IMR-90 (cell line): Measurements from ENCODE around the gene ARFIP1. TPM values are rescaled to one million over a fixed set of nuclear protein-coding genes. Genes with fewer than 3 reads are reported as not detected.

Experiments
- ATAC-seq: fragments of 200-7000 bp; cut with Tn5 transposase; 2 replicates; pipeline ENCODE4 v1.9.1; 2020; ENCODE audit warnings: low read depth, mild to moderate bottlenecking, moderate library complexity
- BruUV-seq: library from RNA; stranded (reverse); fragments of 400-500 nt; replicated peaks from 2 replicates; lab custom pipeline; 2021; lab: Mats Ljungman, UMichigan
- CTCF ChIA-PET: fragments of 300-600 bp; formaldehyde crosslinking; extraction: SDS; loops from one replicate; lab custom pipeline; 2021; ENCODE audit warnings: antibody characterized with exemption; lab: Yijun Ruan, JAX
- POLR2A ChIA-PET: fragments of 300-600 bp; sonication (Branson Sonifier 250); formaldehyde crosslinking; loops from one replicate; lab custom pipeline; 2022; ENCODE audit warnings: antibody characterized with exemption; ENCODE audit not compliant: unreplicated experiment; lab: Charles Lee
- DNase-seq: peaks from one replicate; pipeline ENCODE4 v3.0.0; 2013
- H2AFZ ChIP-seq: replicated peaks from 2 replicates; pipeline ENCODE3; 2013; ENCODE audit warnings: low read length, mild to moderate bottlenecking; ENCODE audit not compliant: poor library complexity
- H2AK5ac ChIP-seq: 2 replicates; pipeline ENCODE4 v1.6.1; 2013; ENCODE audit warnings: low read depth, low read length, inconsistent platforms
- H2AK9ac ChIP-seq: replicated peaks from 2 replicates; pipeline ENCODE3; 2013; ENCODE audit warnings: mild to moderate bottlenecking, low read depth, low read length, moderate library complexity; ENCODE audit not compliant: poor library complexity
- H2BK120ac ChIP-seq: 2 replicates; pipeline ENCODE4 v1.6.1; 2013; ENCODE audit warnings: low read depth, low read length, inconsistent platforms
- H2BK15ac ChIP-seq: 3 replicates; pipeline ENCODE4 v1.6.1; 2013; ENCODE audit warnings: low read depth, low read length, inconsistent platforms
- H2BK20ac ChIP-seq: 2 replicates; pipeline ENCODE4 v1.6.1; 2013; ENCODE audit warnings: low read depth, mild to moderate bottlenecking, inconsistent platforms, low read length, moderate library complexity
- H2BK5ac ChIP-seq: 2 replicates; pipeline ENCODE4 v1.6.1; 2013; ENCODE audit warnings: mild to moderate bottlenecking, low read depth, low read length, inconsistent platforms; ENCODE audit not compliant: poor library complexity, severe bottlenecking
- H3K14ac ChIP-seq: replicated peaks from 2 replicates; pipeline ENCODE4 v1.6.1; 2013; ENCODE audit warnings: low read depth, low read length, inconsistent platforms
- H3K18ac ChIP-seq: 2 replicates; pipeline ENCODE4 v1.6.1; 2013; ENCODE audit warnings: low read depth, low read length, control low read depth
- H3K23ac ChIP-seq: 2 replicates; pipeline ENCODE4 v1.6.1; 2013; ENCODE audit warnings: low read depth, low read length, inconsistent platforms
- H3K27ac ChIP-seq: 2 replicates; pipeline ENCODE4 v1.5.1; 2013; ENCODE audit warnings: mild to moderate bottlenecking, control low read depth, low read length; ENCODE audit not compliant: insufficient read depth
- H3K27me3 ChIP-seq: 2 replicates; pipeline ENCODE4 v1.6.1; 2013; ENCODE audit warnings: low read length; ENCODE audit not compliant: control insufficient read depth, insufficient read depth
- H3K36me3 ChIP-seq: 2 replicates; pipeline ENCODE4 v1.6.1; 2013; ENCODE audit warnings: low read length, mixed read lengths; ENCODE audit not compliant: control insufficient read depth, insufficient read depth
- H3K4ac ChIP-seq: 2 replicates; pipeline ENCODE4 v1.6.1; 2013; ENCODE audit warnings: low read depth, low read length, inconsistent platforms
- H3K4me1 ChIP-seq: 2 replicates; pipeline ENCODE4 v1.6.1; 2013; ENCODE audit warnings: low read length, mixed read lengths; ENCODE audit not compliant: control insufficient read depth, insufficient read depth
- H3K4me2 ChIP-seq: 2 replicates; pipeline ENCODE4 v1.6.1; 2013; ENCODE audit warnings: low read depth, mild to moderate bottlenecking, control low read depth, low read length, moderate library complexity
- H3K4me3 ChIP-seq: 2 replicates; pipeline ENCODE4 v1.5.1; 2013; ENCODE audit warnings: low read depth, mild to moderate bottlenecking, control low read depth, low read length, moderate library complexity; ENCODE audit not compliant: insufficient read depth
- H3K56ac ChIP-seq: 2 replicates; pipeline ENCODE4 v1.6.1; 2013; ENCODE audit warnings: low read length, inconsistent platforms; ENCODE audit not compliant: insufficient read depth; ENCODE audit errors: extremely low read depth
- H3K79me1 ChIP-seq, 2 experiments: 2 replicates each; pipeline ENCODE4 v1.6.1; 2013; ENCODE audit warnings: low read length in 2 of 2, inconsistent platforms in 1 of 2, low read depth in 1 of 2
- H3K9ac ChIP-seq: 2 replicates; pipeline ENCODE4 v1.6.1; 2013; ENCODE audit warnings: low read depth, low read length, control low read depth
- H3K9me1 ChIP-seq: 2 replicates; pipeline ENCODE4 v1.6.1; 2013; ENCODE audit warnings: low read length, inconsistent platforms; ENCODE audit not compliant: insufficient read depth
- H3K9me3 ChIP-seq: 2 replicates; pipeline ENCODE4 v1.6.1; 2013; ENCODE audit warnings: low read length; ENCODE audit not compliant: control insufficient read depth, insufficient read depth
- H4K20me1 ChIP-seq: 2 replicates; pipeline ENCODE4 v1.6.1; 2013; ENCODE audit warnings: low read length, inconsistent platforms; ENCODE audit not compliant: insufficient read depth
- H4K5ac ChIP-seq: 2 replicates; pipeline ENCODE4 v1.6.1; 2013; ENCODE audit warnings: mild to moderate bottlenecking, low read depth, low read length, control low read depth
- H4K8ac ChIP-seq, 2 experiments: 2 replicates each; pipeline ENCODE4 v1.6.1; 2013; ENCODE audit warnings: low read depth in 2 of 2, low read length in 2 of 2, control low read depth in 1 of 2, inconsistent platforms in 1 of 2
- H4K91ac ChIP-seq: 2 replicates; pipeline ENCODE4 v1.6.1; 2013; ENCODE audit warnings: low read depth, low read length, inconsistent platforms; ENCODE audit not compliant: insufficient read depth
- BHLHE40 ChIP-seq: fragments of 150-350 bp; IDR thresholded peaks from 2 replicates; pipeline ENCODE4 v1.6.1; 2016; ENCODE audit warnings: mild to moderate bottlenecking, low read depth, low read length
- CEBPB ChIP-seq: IDR thresholded peaks from 2 replicates; pipeline ENCODE4 v1.6.1; 2012; ENCODE audit warnings: low read depth, low read length, improper control_type of control experiment
- CHD1 ChIP-seq: IDR thresholded peaks from 2 replicates; pipeline ENCODE4 v1.6.1; 2012; ENCODE audit warnings: low read depth, low read length, improper control_type of control experiment
- CTCF ChIP-seq: conservative IDR thresholded peaks from 2 replicates; pipeline ENCODE4 v1.5.1; 2012; ENCODE audit warnings: mild to moderate bottlenecking, low read depth, low read length, improper control_type of control experiment
- ELK1 ChIP-seq: fragments of 150-350 bp; IDR thresholded peaks from 2 replicates; pipeline ENCODE4 v1.6.1; 2016; ENCODE audit warnings: low read depth, mild to moderate bottlenecking, low read length, moderate library complexity, borderline replicate concordance
- FOS ChIP-seq: fragments of 150-350 bp; IDR thresholded peaks from 2 replicates; pipeline ENCODE4 v1.6.1; 2016; ENCODE audit warnings: low read depth, low read length
- MAFK ChIP-seq: IDR thresholded peaks from 2 replicates; pipeline ENCODE4 v1.6.1; 2012; ENCODE audit warnings: low read depth, low read length, improper control_type of control experiment
- MAZ ChIP-seq: IDR thresholded peaks from 2 replicates; pipeline ENCODE4 v1.6.1; 2012; ENCODE audit warnings: low read depth, mild to moderate bottlenecking, low read length, improper control_type of control experiment, moderate library complexity, borderline replicate concordance
- MXI1 ChIP-seq: IDR thresholded peaks from 2 replicates; pipeline ENCODE4 v1.6.1; 2012; ENCODE audit warnings: low read depth, mild to moderate bottlenecking, low read length, moderate library complexity, borderline replicate concordance
- NFE2L2 ChIP-seq: fragments of 150-350 bp; IDR thresholded peaks from 2 replicates; pipeline ENCODE4 v1.6.1; 2016; ENCODE audit warnings: low read depth, mild to moderate bottlenecking, low read length
- POLR2A ChIP-seq: IDR thresholded peaks from 2 replicates; pipeline ENCODE4 v1.6.1; 2012; ENCODE audit warnings: mild to moderate bottlenecking, low read depth, low read length
- RAD21 ChIP-seq: IDR thresholded peaks from 2 replicates; pipeline ENCODE4 v1.6.1; 2012; ENCODE audit warnings: low read length, improper control_type of control experiment
- RCOR1 ChIP-seq: IDR thresholded peaks from 2 replicates; pipeline ENCODE4 v1.6.1; 2012; ENCODE audit warnings: mild to moderate bottlenecking, low read length, improper control_type of control experiment; ENCODE audit not compliant: insufficient replicate concordance
- RFX5 ChIP-seq: IDR thresholded peaks from 2 replicates; pipeline ENCODE4 v1.8.0; 2012; ENCODE audit warnings: low read depth, mild to moderate bottlenecking, low read length, moderate library complexity
- SMC3 ChIP-seq: fragments of 150-350 bp; IDR thresholded peaks from 2 replicates; pipeline ENCODE4 v1.6.1; 2016; ENCODE audit warnings: low read depth, mild to moderate bottlenecking, antibody characterized with exemption, low read length, moderate library complexity
- USF2 ChIP-seq: fragments of 150-350 bp; IDR thresholded peaks from 2 replicates; pipeline ENCODE4 v1.6.1; 2017; ENCODE audit warnings: mild to moderate bottlenecking, antibody characterized with exemption, low read length, low read depth
- dilution Hi-C: fragments of 300-500 bp; cut with HindIII; formaldehyde crosslinking; loops from one replicate; pipeline ENCODE4 v1.14.3; 2018; ENCODE audit warnings: low sequenced_read_pairs; ENCODE audit not compliant: unreplicated experiment
- in situ Hi-C: fragments of 300-500 bp; cut with MboI; formaldehyde crosslinking; loops from 3 replicates; pipeline ENCODE4 v1.14.3; 2019; ENCODE audit warnings: low sequenced_read_pairs, inconsistent platforms, mixed read lengths
- intact Hi-C: fragments of 100-400 bp; cut with micrococcal nuclease; formaldehyde crosslinking; loops from 2 replicates; pipeline ENCODE4 v1.10.0; 2022
- polyA plus RNA-seq, 3 experiments: library from polyadenylated mRNA; depleted of rRNA; stranded (reverse); fragments of >200 nt; gene quantifications; 2 replicates each; pipeline ENCODE4 v1.2.3, GENCODE V29; 2012; ENCODE audit warnings: low replicate concordance in 1 of 3
- total RNA-seq: library from RNA; depleted of rRNA; stranded (reverse); fragments of >200 nt; gene quantifications from 2 replicates; pipeline ENCODE4 v1.2.3, GENCODE V29; 2012

Gene ARFIP1
- total and polyA plus RNA-seq, 2 of the 4 experiments (the other 2 are of a cell fraction) = 12.7 to 30.5 TPM

GRCh38 chr4:152900395-152900794 lies 120.6 kb downstream of the ARFIP1 start:
- peaks cover 4% of the 10 kb centered on the region for H3K9me1 ChIP-seq
- no peaks in the 10 kb centered on the region; a peak in 1 of 4 replicates for H3K79me1 ChIP-seq
- ATAC-seq (no peak), DNase-seq (no peak)
- H2AFZ ChIP-seq = no peak overlapping the region
- no peak overlapping the region for H2BK120ac ChIP-seq
- H3K27me3 ChIP-seq = no peaks in the 10 kb centered on the region
- no TSS peak for BruUV-seq
- no peak overlapping the region for H3K27ac ChIP-seq
- no peak overlapping the region for H2BK20ac ChIP-seq
- CTCF ChIA-PET = interaction anchor here (1.4 kb wide), 1 partner anchor 9 kb away, joined by 4 read pairs; no protein-coding TSS in a partner anchor
- H3K4ac ChIP-seq = no peak overlapping the region
- intact Hi-C loops = no loop called here
- no peak overlapping the region for H3K4me3 ChIP-seq
- no peak overlapping the region for H4K8ac ChIP-seq
- no peak overlapping the region for H2BK5ac ChIP-seq
- H3K9ac ChIP-seq = no peak overlapping the region
- no peak overlapping the region for H2BK15ac ChIP-seq
- peaks cover 1% of the 10 kb centered on the region; the same call in 1 of the 2 replicates for H3K36me3 ChIP-seq
- no peak overlapping the region for H3K14ac ChIP-seq
- no peak overlapping the region for H3K18ac ChIP-seq
- H2AK5ac ChIP-seq = no peak overlapping the region
- H3K4me1 ChIP-seq = peaks cover 2% of the 10 kb centered on the region; the same call in 1 of the 2 replicates
- no peak overlapping the region for H4K91ac ChIP-seq
- no peak for TF ChIP-seq USF2
- TF ChIP-seq RFX5 = no peak
- no peak for TF ChIP-seq RAD21
- no peak for TF ChIP-seq POLR2A
- no peak for TF ChIP-seq CHD1
- no peak for TF ChIP-seq NFE2L2
- no peak for TF ChIP-seq CEBPB
- TF ChIP-seq MAFK = no peak
- TF ChIP-seq MXI1 = no peak
- TF ChIP-seq MAZ = no peak
- no peak for TF ChIP-seq RCOR1
- TF ChIP-seq ELK1 = no peak
- no peak for TF ChIP-seq CTCF
- no peak for TF ChIP-seq SMC3
- no peak for TF ChIP-seq BHLHE40
- TF ChIP-seq FOS = no peak
- no peak overlapping the region for H3K23ac ChIP-seq
- no peak overlapping the region for H3K4me2 ChIP-seq
- no peak overlapping the region for H2AK9ac ChIP-seq
- dilution Hi-C loops = no loop called here
- H4K20me1 ChIP-seq = no peaks in the 10 kb centered on the region
- H3K9me3 ChIP-seq = no peaks in the 10 kb centered on the region
- POLR2A ChIA-PET = no interaction called here
- H3K56ac ChIP-seq = no peak overlapping the region
- no peak overlapping the region for H4K5ac ChIP-seq
- in situ Hi-C loops = no loop called here
